ENCODE results near the gene EDC3.

DNA sequence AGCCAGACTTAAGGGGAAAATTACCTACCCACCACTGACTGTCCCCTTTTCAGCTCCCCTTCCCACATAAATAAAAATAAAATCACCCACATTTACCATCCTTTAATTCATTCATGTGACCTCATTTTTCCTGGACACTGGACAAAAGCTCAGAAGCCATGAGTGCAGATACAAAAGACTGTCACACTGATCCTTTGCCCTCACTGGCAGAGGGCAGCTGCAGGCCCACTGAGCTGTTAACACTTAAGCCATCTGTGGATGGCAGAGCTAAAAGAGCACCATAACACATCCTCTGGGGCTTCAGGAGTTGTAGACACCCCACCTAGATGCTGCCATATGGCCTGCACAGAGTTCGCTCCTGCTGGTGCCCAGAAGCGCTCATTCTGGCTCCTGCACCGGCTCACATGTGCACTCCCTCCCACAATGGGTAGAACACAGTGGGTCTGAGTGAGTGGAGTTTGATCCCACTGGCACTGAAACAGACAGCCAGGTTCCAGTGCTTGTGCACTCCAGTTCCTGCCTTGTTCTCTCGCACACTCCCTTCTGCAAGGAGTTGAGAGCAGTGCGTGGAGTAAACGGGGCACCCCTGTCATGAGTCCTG, 38.8 kb downstream of the EDC3 start:
- TF ChIP-seq, protein P1, sequence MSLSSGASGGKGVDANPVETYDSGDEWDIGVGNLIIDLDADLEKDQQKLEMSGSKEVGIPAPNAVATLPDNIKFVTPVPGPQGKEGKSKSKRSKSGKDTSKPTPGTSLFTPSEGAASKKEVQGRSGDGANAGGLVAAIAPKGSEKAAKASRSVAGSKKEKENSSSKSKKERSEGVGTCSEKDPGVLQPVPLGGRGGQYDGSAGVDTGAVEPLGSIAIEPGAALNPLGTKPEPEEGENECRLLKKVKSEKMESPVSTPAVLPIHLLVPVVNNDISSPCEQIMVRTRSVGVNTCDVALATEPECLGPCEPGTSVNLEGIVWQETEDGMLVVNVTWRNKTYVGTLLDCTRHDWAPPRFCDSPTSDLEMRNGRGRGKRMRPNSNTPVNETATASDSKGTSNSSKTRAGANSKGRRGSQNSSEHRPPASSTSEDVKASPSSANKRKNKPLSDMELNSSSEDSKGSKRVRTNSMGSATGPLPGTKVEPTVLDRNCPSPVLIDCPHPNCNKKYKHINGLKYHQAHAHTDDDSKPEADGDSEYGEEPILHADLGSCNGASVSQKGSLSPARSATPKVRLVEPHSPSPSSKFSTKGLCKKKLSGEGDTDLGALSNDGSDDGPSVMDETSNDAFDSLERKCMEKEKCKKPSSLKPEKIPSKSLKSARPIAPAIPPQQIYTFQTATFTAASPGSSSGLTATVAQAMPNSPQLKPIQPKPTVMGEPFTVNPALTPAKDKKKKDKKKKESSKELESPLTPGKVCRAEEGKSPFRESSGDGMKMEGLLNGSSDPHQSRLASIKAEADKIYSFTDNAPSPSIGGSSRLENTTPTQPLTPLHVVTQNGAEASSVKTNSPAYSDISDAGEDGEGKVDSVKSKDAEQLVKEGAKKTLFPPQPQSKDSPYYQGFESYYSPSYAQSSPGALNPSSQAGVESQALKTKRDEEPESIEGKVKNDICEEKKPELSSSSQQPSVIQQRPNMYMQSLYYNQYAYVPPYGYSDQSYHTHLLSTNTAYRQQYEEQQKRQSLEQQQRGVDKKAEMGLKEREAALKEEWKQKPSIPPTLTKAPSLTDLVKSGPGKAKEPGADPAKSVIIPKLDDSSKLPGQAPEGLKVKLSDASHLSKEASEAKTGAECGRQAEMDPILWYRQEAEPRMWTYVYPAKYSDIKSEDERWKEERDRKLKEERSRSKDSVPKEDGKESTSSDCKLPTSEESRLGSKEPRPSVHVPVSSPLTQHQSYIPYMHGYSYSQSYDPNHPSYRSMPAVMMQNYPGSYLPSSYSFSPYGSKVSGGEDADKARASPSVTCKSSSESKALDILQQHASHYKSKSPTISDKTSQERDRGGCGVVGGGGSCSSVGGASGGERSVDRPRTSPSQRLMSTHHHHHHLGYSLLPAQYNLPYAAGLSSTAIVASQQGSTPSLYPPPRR (CRISPR knock-in tag; IDR thresholded peaks at IDR 0.05; ENCODE audit: borderline replicate concordance), result no peak
- TF ChIP-seq ZNF24 (IDR thresholded peaks at IDR 0.05) (no peak), PML (IDR thresholded peaks at IDR 0.05; ENCODE audit: low read length) (no peak), HDAC2 (IDR thresholded peaks at IDR 0.05) (no peak), MXI1 (IDR thresholded peaks at IDR 0.05; ENCODE audit: low read depth, low read length) (no peak)
- TF ChIP-seq, protein P2, sequence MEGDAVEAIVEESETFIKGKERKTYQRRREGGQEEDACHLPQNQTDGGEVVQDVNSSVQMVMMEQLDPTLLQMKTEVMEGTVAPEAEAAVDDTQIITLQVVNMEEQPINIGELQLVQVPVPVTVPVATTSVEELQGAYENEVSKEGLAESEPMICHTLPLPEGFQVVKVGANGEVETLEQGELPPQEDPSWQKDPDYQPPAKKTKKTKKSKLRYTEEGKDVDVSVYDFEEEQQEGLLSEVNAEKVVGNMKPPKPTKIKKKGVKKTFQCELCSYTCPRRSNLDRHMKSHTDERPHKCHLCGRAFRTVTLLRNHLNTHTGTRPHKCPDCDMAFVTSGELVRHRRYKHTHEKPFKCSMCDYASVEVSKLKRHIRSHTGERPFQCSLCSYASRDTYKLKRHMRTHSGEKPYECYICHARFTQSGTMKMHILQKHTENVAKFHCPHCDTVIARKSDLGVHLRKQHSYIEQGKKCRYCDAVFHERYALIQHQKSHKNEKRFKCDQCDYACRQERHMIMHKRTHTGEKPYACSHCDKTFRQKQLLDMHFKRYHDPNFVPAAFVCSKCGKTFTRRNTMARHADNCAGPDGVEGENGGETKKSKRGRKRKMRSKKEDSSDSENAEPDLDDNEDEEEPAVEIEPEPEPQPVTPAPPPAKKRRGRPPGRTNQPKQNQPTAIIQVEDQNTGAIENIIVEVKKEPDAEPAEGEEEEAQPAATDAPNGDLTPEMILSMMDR (IDR thresholded peaks at IDR 0.05 in 2 of 3, conservative IDR thresholded peaks at IDR 0.05 in 1 of 3; ENCODE audit: insufficient read depth in 2 of 3, low read depth in 1 of 3, low read length in 3 of 3), result no peak

Measured in K562 (cell line).